Natural killer cell (primary cell): ENCODE results near the gene GANC. TPM values are rescaled to one million over a fixed set of nuclear protein-coding genes. Genes with fewer than 3 reads are reported as not detected.
"Not testable (repeated sequence)": the region's sequence is repeated elsewhere in the genome, so short reads cannot be mapped to it uniquely, and the experiment has no call there.

Experiments
- ATAC-seq, 3 donors: fragments of 150-1000 bp in 2 of 3; fragments of 200-7000 bp in 1 of 3; cut with Tn5 transposase; 1 replicate in 1 of 3; 2 replicates in 2 of 3; pipeline ENCODE4 v1.10.0; 2021; ENCODE audit warnings: mild to moderate bottlenecking in 2 of 3, moderate library complexity in 2 of 3
- DNase-seq, 2 donors: peaks; one replicate each; pipeline versions ENCODE4 v3.0.0 to v3.0.0-alpha.2; 2013 to 2021; ENCODE audit warnings: mixed read lengths in 1 of 2
- H3K27ac ChIP-seq: one replicate; pipeline ENCODE4 v1.5.1; 2013; ENCODE audit warnings: mild to moderate bottlenecking, low read length
- H3K27me3 ChIP-seq: one replicate; pipeline ENCODE4 v1.6.1; 2013; ENCODE audit warnings: low read length; ENCODE audit not compliant: control insufficient read depth, insufficient read depth
- H3K36me3 ChIP-seq: one replicate; pipeline ENCODE4 v1.6.1; 2013; ENCODE audit warnings: low read length; ENCODE audit not compliant: control insufficient read depth, insufficient read depth
- H3K4me1 ChIP-seq: one replicate; pipeline ENCODE4 v1.6.1; 2013; ENCODE audit warnings: low read length; ENCODE audit not compliant: control insufficient read depth, insufficient read depth
- H3K4me3 ChIP-seq: one replicate; pipeline ENCODE4 v1.5.1; 2013; ENCODE audit warnings: low read length
- H3K9me3 ChIP-seq: one replicate; pipeline ENCODE4 v1.6.1; 2013; ENCODE audit warnings: low read length; ENCODE audit not compliant: control insufficient read depth, insufficient read depth
- H3K27ac Mint-ChIP-seq, 2 donors: one replicate each; pipeline ENCODE4 v1.8.0; 2022; ENCODE audit warnings: mild to moderate bottlenecking in 2 of 2, mixed read lengths in 2 of 2, moderate library complexity in 1 of 2
- H3K27me3 Mint-ChIP-seq, 2 donors: one replicate each; pipeline ENCODE4 v1.8.0; 2022; ENCODE audit warnings: low read depth in 2 of 2, mixed read lengths in 2 of 2
- H3K36me3 Mint-ChIP-seq: one replicate; pipeline ENCODE4 v1.8.0; 2022; ENCODE audit warnings: mixed read lengths
- H3K4me1 Mint-ChIP-seq, 2 donors: one replicate each; pipeline ENCODE4 v1.8.0; 2022; ENCODE audit warnings: mixed read lengths in 2 of 2
- H3K4me3 Mint-ChIP-seq: one replicate; pipeline ENCODE4 v1.8.0; 2022; ENCODE audit warnings: mild to moderate bottlenecking, moderate library complexity, mixed read lengths
- H3K9me3 Mint-ChIP-seq, 2 donors: one replicate each; pipeline ENCODE4 v1.8.0; 2022; ENCODE audit warnings: mixed read lengths in 2 of 2
- WGBS: methylation state at CpG from one replicate; pipeline ENCODE4 v1.1.7; 2013; ENCODE audit warnings: missing lambda C conversion rate; ENCODE audit not compliant: insufficient coverage; 5-methylcytosine and 5-hydroxymethylcytosine counted together
- intact Hi-C: fragments of 100-400 bp; cut with micrococcal nuclease; formaldehyde crosslinking; loops from one replicate; pipeline ENCODE4 v1.14.2; 2022
- total RNA-seq, 4 donors: library from RNA; stranded (reverse); fragments of 120-200 nt in 1 of 4; gene quantifications; one replicate each; pipeline versions ENCODE4 v1.2.3 to v1.2.4, GENCODE V29; 2013 to 2022
- TF ChIP-seq, protein P1 (sequence below): fragments of 200-600 bp; IDR thresholded peaks from one replicate; pipeline ENCODE4 v1.8.0; 2022; ENCODE audit warnings: antibody characterized with exemption

Gene GANC
- total RNA-seq, 3 donors from 2014 or later (not counting 1 experiment from before 2014, with no cell fraction given) = 23.5 to 31.3 (median 24.3) TPM

DNA sequence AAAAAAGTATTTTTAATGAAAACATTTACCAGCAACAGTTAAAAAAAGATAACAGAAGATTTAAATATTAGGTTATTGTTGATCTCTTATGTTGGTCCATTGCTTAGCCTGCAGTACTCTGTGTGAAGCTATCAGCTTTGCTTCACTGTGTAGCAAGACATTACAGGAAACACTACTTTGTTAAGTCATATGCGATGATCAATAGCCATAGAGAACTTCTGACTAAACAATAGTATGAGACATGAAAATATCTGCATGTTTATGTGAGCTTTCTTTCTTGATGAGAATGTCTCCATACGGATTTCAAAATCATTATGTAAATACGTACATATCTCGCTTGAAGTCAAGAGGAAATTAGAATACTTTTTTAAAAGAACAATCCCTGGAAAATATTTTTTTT is 59.3 kb downstream of the GANC start:
- Mint-ChIP-seq H3K9me3 (peaks cover 5 to 6% of the 10 kb centered on the region in 2 donors), H3K27ac (no peak overlapping the region), H3K4me1 (no peaks in the 10 kb centered on the region), H3K4me3 (no peak overlapping the region), H3K36me3 (peaks cover 19% of the 10 kb centered on the region), H3K27me3 (no peaks in the 10 kb centered on the region)
- no peak for ATAC-seq
- TF ChIP-seq, protein P1, sequence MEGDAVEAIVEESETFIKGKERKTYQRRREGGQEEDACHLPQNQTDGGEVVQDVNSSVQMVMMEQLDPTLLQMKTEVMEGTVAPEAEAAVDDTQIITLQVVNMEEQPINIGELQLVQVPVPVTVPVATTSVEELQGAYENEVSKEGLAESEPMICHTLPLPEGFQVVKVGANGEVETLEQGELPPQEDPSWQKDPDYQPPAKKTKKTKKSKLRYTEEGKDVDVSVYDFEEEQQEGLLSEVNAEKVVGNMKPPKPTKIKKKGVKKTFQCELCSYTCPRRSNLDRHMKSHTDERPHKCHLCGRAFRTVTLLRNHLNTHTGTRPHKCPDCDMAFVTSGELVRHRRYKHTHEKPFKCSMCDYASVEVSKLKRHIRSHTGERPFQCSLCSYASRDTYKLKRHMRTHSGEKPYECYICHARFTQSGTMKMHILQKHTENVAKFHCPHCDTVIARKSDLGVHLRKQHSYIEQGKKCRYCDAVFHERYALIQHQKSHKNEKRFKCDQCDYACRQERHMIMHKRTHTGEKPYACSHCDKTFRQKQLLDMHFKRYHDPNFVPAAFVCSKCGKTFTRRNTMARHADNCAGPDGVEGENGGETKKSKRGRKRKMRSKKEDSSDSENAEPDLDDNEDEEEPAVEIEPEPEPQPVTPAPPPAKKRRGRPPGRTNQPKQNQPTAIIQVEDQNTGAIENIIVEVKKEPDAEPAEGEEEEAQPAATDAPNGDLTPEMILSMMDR = no peak
- Histone ChIP-seq H3K9me3 (peaks cover 3% of the 10 kb centered on the region), H3K27me3 (no peaks in the 10 kb centered on the region), H3K27ac (no peak overlapping the region), H3K4me1 (no peaks in the 10 kb centered on the region), H3K36me3 (peaks cover 11% of the 10 kb centered on the region), H3K4me3 (no peak overlapping the region)
- no peak for DNase-seq
- intact Hi-C loops = no loop called here
- 100% methylated on average over 3 of the region's 4 CpGs for WGBS

DNA sequence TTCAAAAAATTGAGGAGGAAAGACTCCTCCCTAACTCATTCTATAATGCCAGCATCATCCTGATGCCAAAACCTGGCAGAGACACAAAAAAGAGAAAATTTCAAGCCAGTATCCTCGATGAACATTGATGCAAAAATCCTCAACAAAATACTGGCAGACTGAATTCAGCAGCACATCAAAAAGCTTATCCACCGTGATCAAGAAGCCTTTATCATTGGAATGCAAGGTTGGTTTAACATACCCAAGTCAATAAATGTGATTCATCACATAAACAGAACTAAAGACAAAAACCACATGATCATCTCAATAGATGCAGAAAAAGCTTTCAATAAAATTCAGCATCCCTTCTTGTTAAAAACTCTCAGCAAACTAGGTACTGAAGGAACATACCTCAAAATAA is 62.1 kb downstream of the GANC start:
- Mint-ChIP-seq H3K9me3 (peaks cover 5 to 6% of the 10 kb centered on the region in 2 donors), H3K4me1 (no peaks in the 10 kb centered on the region), H3K4me3 (no peak overlapping the region), H3K27ac (no peak overlapping the region), H3K36me3 (peaks cover 19% of the 10 kb centered on the region), H3K27me3 (no peaks in the 10 kb centered on the region)
- H3K9me3 ChIP-seq = peaks cover 3% of the 10 kb centered on the region
- no peaks in the 10 kb centered on the region for H3K27me3 ChIP-seq
- no peak for DNase-seq
- no peaks in the 10 kb centered on the region for H3K4me1 ChIP-seq
- peaks cover 4% of the 10 kb centered on the region for H3K36me3 ChIP-seq
- intact Hi-C loops = no loop called here
- TF ChIP-seq, protein P1 = no peak
- no peak overlapping the region for H3K4me3 ChIP-seq
- 100% methylated on average over 2 of the region's 2 CpGs for WGBS
- no peak for ATAC-seq
- H3K27ac ChIP-seq = no peak overlapping the region

DNA sequence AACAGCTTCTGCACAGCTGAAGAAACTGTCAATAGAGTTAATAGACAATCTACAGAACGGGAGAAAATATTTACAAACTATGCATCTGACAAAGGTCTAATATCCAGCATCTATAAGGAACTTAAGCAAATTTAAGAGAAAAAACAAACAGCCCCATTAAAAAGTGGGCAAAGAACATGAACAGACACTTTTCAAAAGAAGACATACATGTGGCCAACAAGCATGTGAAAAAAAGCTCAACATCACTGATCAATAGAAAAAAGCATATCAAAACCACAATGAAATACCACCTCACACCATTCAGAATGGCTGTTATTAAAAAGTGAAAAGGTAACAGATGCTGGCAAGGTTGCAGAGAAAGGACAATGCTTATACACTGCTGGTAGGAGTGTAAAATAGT is 63.6 kb downstream of the GANC start:
- H3K27ac Mint-ChIP-seq, H3K4me1 ChIP-seq, H3K4me3 Mint-ChIP-seq, intact Hi-C loops, H3K27me3 Mint-ChIP-seq, H3K27me3 ChIP-seq, H3K4me1 Mint-ChIP-seq, H3K27ac ChIP-seq, H3K9me3 ChIP-seq, H3K4me3 ChIP-seq, H3K9me3 Mint-ChIP-seq, H3K36me3 ChIP-seq, DNase-seq, ATAC-seq: not testable (repeated sequence)
- H3K36me3 Mint-ChIP-seq = peaks cover 19% of the 10 kb centered on the region
- WGBS = 92% methylated on average over 1 of the region's 1 CpG

DNA sequence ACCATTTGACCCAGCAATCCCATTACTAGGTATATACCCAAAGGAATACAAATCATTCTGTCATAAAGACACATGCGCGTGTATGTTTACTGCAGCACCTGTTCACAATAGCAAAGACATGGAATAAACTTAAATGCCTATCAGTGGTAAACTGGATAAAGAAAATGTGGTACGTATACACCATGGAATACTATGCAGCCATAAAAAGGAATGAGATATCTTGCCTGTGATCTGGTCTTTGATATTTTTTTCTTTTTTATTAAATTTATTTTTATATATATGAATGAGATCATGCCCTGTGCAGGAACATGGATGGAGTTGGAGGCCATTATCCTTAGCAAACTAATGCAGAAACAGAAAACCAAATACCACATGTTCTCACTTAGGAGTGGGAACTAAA is 64.1 kb downstream of the GANC start:
- H3K27ac Mint-ChIP-seq, H3K4me1 Mint-ChIP-seq, H3K4me3 Mint-ChIP-seq, H3K4me3 ChIP-seq, H3K27ac ChIP-seq, H3K36me3 ChIP-seq, ATAC-seq, H3K9me3 ChIP-seq, H3K9me3 Mint-ChIP-seq, H3K27me3 Mint-ChIP-seq, intact Hi-C loops, H3K27me3 ChIP-seq, DNase-seq, H3K4me1 ChIP-seq: not testable (repeated sequence)
- WGBS = 100% methylated on average over 3 of the region's 3 CpGs
- H3K36me3 Mint-ChIP-seq = peaks cover 19% of the 10 kb centered on the region

DNA sequence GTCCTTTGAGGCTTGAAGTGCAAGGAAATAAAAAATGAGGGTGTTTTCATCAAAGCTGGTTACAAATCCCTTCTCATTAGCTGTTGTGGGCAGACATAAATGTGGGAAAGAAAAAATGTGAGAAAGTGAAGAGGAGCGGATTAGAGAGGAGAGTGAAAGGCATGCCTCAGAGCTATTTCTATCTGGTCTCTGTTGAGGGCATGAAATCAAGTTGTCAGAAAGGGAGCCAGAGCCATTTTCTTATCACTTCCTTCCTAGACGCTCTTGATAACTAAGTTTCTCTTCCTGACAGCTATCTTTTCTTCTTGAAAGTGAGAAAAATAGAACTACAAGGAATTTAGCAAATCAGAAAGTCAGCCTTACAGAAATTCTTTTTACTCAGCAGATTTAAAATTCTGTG is 65.5 kb downstream of the GANC start:
- TF ChIP-seq, protein P1 = no peak
- Mint-ChIP-seq H3K27me3 (no peaks in the 10 kb centered on the region), H3K36me3 (peaks cover 19% of the 10 kb centered on the region), H3K27ac (no peak overlapping the region), H3K4me1 (no peaks in the 10 kb centered on the region), H3K9me3 (peaks cover 5 to 6% of the 10 kb centered on the region in 2 donors), H3K4me3 (no peak overlapping the region)
- no peak for ATAC-seq
- Histone ChIP-seq H3K4me3 (no peak overlapping the region), H3K36me3 (peaks cover 5% of the 10 kb centered on the region), H3K9me3 (peaks cover 3% of the 10 kb centered on the region), H3K27ac (no peak overlapping the region), H3K4me1 (no peaks in the 10 kb centered on the region), H3K27me3 (no peaks in the 10 kb centered on the region)
- intact Hi-C loops = no loop called here
- 100% methylated on average over 1 of the region's 2 CpGs for WGBS
- no peak for DNase-seq
